K562 (cell line): ENCODE measurements around the gene CPA2. TPM values are rescaled to one million over a fixed set of nuclear protein-coding genes. Genes with fewer than 3 reads are reported as not detected.

Source experiments
- ATAC-seq: fragments of 200-7000 bp; cut with Tn5 transposase; 3 replicates; pipeline ENCODE4 v1.9.1; 2020; ENCODE audit warnings: moderate library complexity
- BruUV-seq: library from RNA; stranded (reverse); fragments of 400-500 nt; replicated peaks from 2 replicates; lab custom pipeline; 2021; lab: Mats Ljungman, UMichigan
- CTCF ChIA-PET: fragments of 300-600 bp; formaldehyde crosslinking; extraction: SDS; loops from one replicate; lab custom pipeline; 2021; ENCODE audit warnings: low intra/inter-chr PET ratio; lab: Yijun Ruan, JAX
- POLR2A ChIA-PET: fragments of 300-600, 350-650 bp; sonication (Branson Sonifier 250); formaldehyde crosslinking; extraction: SDS; loops from one replicate; lab custom pipeline; 2021; ENCODE audit warnings: antibody characterized with exemption, inconsistent platforms; lab: Yijun Ruan, JAX
- DNase-seq, 4 experiments: peaks; one replicate each; pipeline versions ENCODE4 v3.0.0 to v3.0.0-alpha.2; 2011 to 2018; ENCODE audit warnings: low spot score in 3 of 4, mixed read lengths in 3 of 4; ENCODE audit errors: extremely low read depth in 1 of 4
- FAIRE-seq: peaks from 2 replicates; lab custom pipeline; 2011; peaks lifted over from hg19 to GRCh38; lab: Jason Lieb, UNC
- H2AFZ ChIP-seq: 2 replicates; pipeline ENCODE4 v1.6.0; 2011; ENCODE audit warnings: low read depth, low read length, control low read depth, inconsistent platforms
- H3K27ac ChIP-seq: fragments of 200-600 bp; 3 replicates; pipeline ENCODE4 v1.8.0; 2011; ENCODE audit warnings: low read depth, mild to moderate bottlenecking, control low read depth, inconsistent platforms, low read length, moderate library complexity, mixed read lengths; ENCODE audit errors: extremely low read depth
- H3K27me3 ChIP-seq, 2 experiments: fragments of 300-600 bp in 1 of 2; 2 replicates in 1 of 2; 3 replicates in 1 of 2; pipeline versions ENCODE4 v1.6.0 to v1.8.0; 2011; ENCODE audit warnings: inconsistent platforms in 2 of 2, low read length in 2 of 2, mild to moderate bottlenecking in 1 of 2, mixed read lengths in 1 of 2, moderate library complexity in 1 of 2; ENCODE audit not compliant: control insufficient read depth in 2 of 2, insufficient read depth in 2 of 2
- H3K36me3 ChIP-seq: fragments of 300-600 bp; 3 replicates; pipeline ENCODE4 v1.8.0; 2011; ENCODE audit warnings: mild to moderate bottlenecking, low read length, inconsistent platforms; ENCODE audit not compliant: control insufficient read depth, insufficient read depth
- H3K4me1 ChIP-seq, 2 experiments: fragments of 200-600 bp in 1 of 2; replicated peaks in 1 of 2; 2 replicates in 1 of 2; 3 replicates in 1 of 2; pipeline versions ENCODE4 v1.5.1 to v1.8.0; 2011; ENCODE audit warnings: inconsistent platforms in 2 of 2, low read length in 2 of 2, mild to moderate bottlenecking in 1 of 2, mixed read lengths in 1 of 2, moderate library complexity in 1 of 2; ENCODE audit not compliant: control insufficient read depth in 2 of 2, insufficient read depth in 2 of 2
- H3K4me2 ChIP-seq: 2 replicates; pipeline ENCODE4 v1.6.1; 2011; ENCODE audit warnings: low read length, control low read depth, inconsistent platforms, mixed read lengths; ENCODE audit not compliant: insufficient read depth
- H3K4me3 ChIP-seq: fragments of 200-600 bp; sonication (generic), shearing (Covaris generic); 2 replicates; pipeline ENCODE4 v1.5.1; 2016; ENCODE audit warnings: control low read depth, inconsistent platforms
- H3K79me2 ChIP-seq: fragments of 200-600 bp; 3 replicates; pipeline ENCODE4 v1.8.0; 2011; ENCODE audit warnings: low read length, inconsistent platforms; ENCODE audit not compliant: control insufficient read depth, insufficient read depth
- H3K9ac ChIP-seq, 2 experiments: 2 replicates each; pipeline versions ENCODE4 v1.6.0 to v1.6.1; 2011; ENCODE audit warnings: low read depth in 2 of 2, low read length in 2 of 2, control low read depth in 1 of 2, inconsistent platforms in 1 of 2, mild to moderate bottlenecking in 1 of 2, mixed read lengths in 1 of 2; ENCODE audit not compliant: insufficient read depth in 1 of 2
- H3K9me1 ChIP-seq: one replicate; pipeline ENCODE4 v1.6.0; 2011; ENCODE audit warnings: inconsistent platforms, mild to moderate bottlenecking, low read length, moderate library complexity; ENCODE audit not compliant: control insufficient read depth, insufficient read depth
- H3K9me3 ChIP-seq: replicated peaks from 2 replicates; pipeline ENCODE4 v1.5.1; 2011; ENCODE audit warnings: low read depth, low read length, inconsistent platforms; ENCODE audit not compliant: control insufficient read depth, insufficient read depth
- H4K20me1 ChIP-seq: replicated peaks from 2 replicates; pipeline ENCODE4 v1.6.1; 2011; ENCODE audit warnings: low read length, inconsistent platforms, mixed read lengths; ENCODE audit not compliant: control insufficient read depth, insufficient read depth
- CSDE1 ChIP-seq, 2 experiments: fragments of 450-650 bp; IDR thresholded peaks; 2 replicates each; pipeline ENCODE4 v1.6.1; 2016; ENCODE audit warnings: mild to moderate bottlenecking in 1 of 2
- EP400 ChIP-seq: fragments of 450-650 bp; IDR thresholded peaks from 2 replicates; pipeline ENCODE4 v1.6.1; 2017; ENCODE audit warnings: antibody characterized with exemption, mild to moderate bottlenecking, moderate library complexity
- FOXJ3 ChIP-seq: sonication (generic); formaldehyde crosslinking; IDR thresholded peaks from 2 replicates; pipeline ENCODE4 v1.4.0; 2020; ENCODE audit warnings: mild to moderate bottlenecking, missing genetic modification reagents
- MBD2 ChIP-seq: sonication (generic); IDR thresholded peaks from 2 replicates; pipeline ENCODE4 v1.6.1; 2016; ENCODE audit warnings: low read depth, borderline replicate concordance
- MNT ChIP-seq, 2 experiments: fragments of 450-650 bp; conservative IDR thresholded peaks; 2 replicates each; pipeline ENCODE4 v1.6.1; 2017; ENCODE audit warnings: mild to moderate bottlenecking in 2 of 2, moderate library complexity in 2 of 2
- MXD1 ChIP-seq: fragments of 250-450 bp; sonication (Bioruptor Pico); IDR thresholded peaks from 2 replicates; pipeline ENCODE4 v1.8.0; 2021; ENCODE audit warnings: borderline replicate concordance, mild to moderate bottlenecking, moderate library complexity; ENCODE audit not compliant: poor library complexity, severe bottlenecking
- PBX2 ChIP-seq, 2 experiments: IDR thresholded peaks in 1 of 2; conservative IDR thresholded peaks in 1 of 2; 2 replicates each; pipeline ENCODE4 v1.6.1; 2016; ENCODE audit warnings: low read depth in 2 of 2, mild to moderate bottlenecking in 1 of 2, missing compliant biosample characterization in 1 of 2, missing genetic modification characterization in 1 of 2, moderate library complexity in 1 of 2
- RBBP5 ChIP-seq: fragments of 200-600 bp; sonication (generic); IDR thresholded peaks from 2 replicates; pipeline ENCODE4 v1.6.1; 2012; ENCODE audit warnings: borderline replicate concordance, mild to moderate bottlenecking, low read length, control low read depth, inconsistent platforms; ENCODE audit not compliant: insufficient read depth, poor library complexity, severe bottlenecking
- XRCC5 ChIP-seq: fragments of 200-400 bp; formaldehyde crosslinking; IDR thresholded peaks from 2 replicates; pipeline ENCODE4 v1.6.1; 2017; ENCODE audit warnings: low read depth, mild to moderate bottlenecking, low read length
- ZNF766 ChIP-seq: fragments of 200-800 bp; sonication (Bioruptor generic); conservative IDR thresholded peaks from 2 replicates; pipeline ENCODE4 v1.6.1; 2016; ENCODE audit warnings: missing genetic modification characterization, missing compliant biosample characterization
- WGBS: fragments of 100-300 bp; shearing (Covaris generic); methylation state at CpG from one replicate; pipeline ENCODE4 v1.1.6; 2016; ENCODE audit warnings: low coverage, mixed read lengths; ENCODE audit not compliant: insufficient coverage; ENCODE audit errors: missing lambda C conversion rate; 5-methylcytosine and 5-hydroxymethylcytosine counted together
- in situ Hi-C: fragments of 300-500 bp; cut with MboI; formaldehyde crosslinking; loops from 4 replicates; pipeline ENCODE4 v1.15.0; 2018; ENCODE audit warnings: inconsistent platforms, mixed read lengths
- intact Hi-C: fragments of 100-400 bp; cut with micrococcal nuclease; formaldehyde crosslinking; loops from 2 replicates; pipeline ENCODE4 v1.14.2; 2022
- polyA plus RNA-seq, 8 experiments: library from polyadenylated mRNA; depleted of rRNA in 4 of 8; stranded (reverse) in 5 of 8; unstranded in 3 of 8; fragments of >200 nt; fragmentation: Nextera tagmentation in 2 of 8; fragmentation: Illumina TruSeq in 1 of 8; extraction: Ambion mirVana in 2 of 8; extraction: Trizol in 1 of 8; gene quantifications; 2 replicates each; pipeline versions ENCODE4 v1.2.1 to v1.2.3, GENCODE V29; 2011 to 2014; ENCODE audit warnings: inconsistent platforms in 1 of 8, missing spikeins in 1 of 8
- total RNA-seq, 7 experiments: library from RNA; depleted of rRNA in 6 of 7; stranded (reverse); fragments of >200 nt in 6 of 7; fragmentation: Illumina TruSeq in 2 of 7; extraction: Trizol in 2 of 7; gene quantifications; 2 replicates each; pipeline versions ENCODE4 v1.2.1 to v1.2.3, GENCODE V29; 2011 to 2021; ENCODE audit warnings: low replicate concordance in 1 of 7

CPA2 gene
- total and polyA plus RNA-seq, 9 of the 15 experiments (the other 6 are each of a cell fraction or from before 2014, with no cell fraction given): 0.04 to 0.84 (median 0.09) TPM; not detected in 4

GRCh38 chr7:130223646-130224045 lies 43.0 kb upstream of the CPA2 start:
- in situ Hi-C loops (no loop called here), intact Hi-C loops (no loop called here)
- Histone ChIP-seq H3K27me3 (no peaks in the 10 kb centered on the region), H3K4me1 (peaks cover 4 to 9% of the 10 kb centered on the region in 2 experiments; a peak in 4 of 5 replicates), H3K36me3 (no peaks in the 10 kb centered on the region), H4K20me1 (no peaks in the 10 kb centered on the region), H3K4me2 (no peak overlapping the region), H3K27ac (no peak overlapping the region), H3K9me3 (no peaks in the 10 kb centered on the region; the same call in 1 of the 2 replicates), H3K4me3 (no peak overlapping the region), H3K9ac (no peak overlapping the region), H2AFZ (no peak overlapping the region), H3K79me2 (no peaks in the 10 kb centered on the region), H3K9me1 (no peaks in the 10 kb centered on the region)
- POLR2A ChIA-PET: interaction anchor here (1.1 kb wide), 1 partner anchor 14 kb away, joined by 3 read pairs; no protein-coding TSS in a partner anchor
- no TSS peak for BruUV-seq
- 28% methylated on average over 1 of the region's 1 CpG for WGBS
- DNase-seq (no peak), FAIRE-seq (no peak), ATAC-seq (no peak)
- TF ChIP-seq PBX2 (CRISPR knock-in tag; IDR thresholded peaks at IDR 0.05; ENCODE audit: low read depth) (no peak), PBX2 (tag; conservative IDR thresholded peaks at IDR 0.05; ENCODE audit: low read depth) (no peak), MBD2 (no peak), XRCC5 (no peak), CSDE1 (IDR thresholded peaks at IDR 0.05) (no peak), ZNF766 (CRISPR knock-in tag) (no peak), MXD1 (CRISPR knock-in tag) (no peak), MNT (conservative IDR thresholded peaks at IDR 0.05) (no peak), EP400 (no peak), RBBP5 (no peak), FOXJ3 (CRISPR knock-in tag) (no peak)
- CTCF ChIA-PET: no interaction called here
